ENCODE results near the gene TMEM168. TPM values are rescaled to one million over a fixed set of nuclear protein-coding genes. Genes with fewer than 3 reads are reported as not detected.

TMEM168 gene
- total RNA-seq, result 15.4 and 17.0 TPM in 2 replicates

GRCh38 chr7:112789817-112790585 is at the start of gene TMEM168:
Gene TMEM168 (minus strand): TSS chr7:112790393. CDS start chr7:112784825, 5,568 bp downstream.

